A673 (cell line): ENCODE measurements around the gene TP53BP2. TPM values are rescaled to one million over a fixed set of nuclear protein-coding genes. Genes with fewer than 3 reads are reported as not detected.

Experiments used
- BruUV-seq: library from RNA; stranded (reverse); fragments of 400-500 nt; replicated peaks from 2 replicates; lab custom pipeline; 2021; lab: Mats Ljungman, UMichigan
- CTCF ChIA-PET: fragments of 300-600 bp; sonication (Branson Sonifier 250); formaldehyde crosslinking; loops from one replicate; lab custom pipeline; 2022; ENCODE audit warnings: antibody characterized with exemption; lab: Charles Lee
- POLR2A ChIA-PET: fragments of 300-600 bp; sonication (Branson Sonifier 250); formaldehyde crosslinking; loops from one replicate; lab custom pipeline; 2022; ENCODE audit warnings: antibody characterized with exemption; ENCODE audit not compliant: low non-redundant PET; lab: Charles Lee
- DNase-seq: peaks from one replicate; pipeline ENCODE4 v3.0.0-alpha.2; 2015; ENCODE audit warnings: low spot score
- H3K27ac ChIP-seq: fragments of 200-600 bp; sonication (generic); 2 replicates; pipeline ENCODE4 v1.5.1; 2016; ENCODE audit warnings: mixed run types, low read depth, mild to moderate bottlenecking, mixed read lengths, antibody characterized with exemption, low read length; ENCODE audit not compliant: poor library complexity, severe bottlenecking
- H3K27me3 ChIP-seq: fragments of 200-600 bp; sonication (generic); replicated peaks from 2 replicates; pipeline ENCODE4 v1.6.1; 2017; ENCODE audit warnings: mixed run types, low read depth, mild to moderate bottlenecking, mixed read lengths, antibody characterized with exemption, low read length; ENCODE audit not compliant: insufficient read depth, poor library complexity
- H3K36me3 ChIP-seq: fragments of 200-600 bp; sonication (generic); 2 replicates; pipeline ENCODE4 v1.6.1; 2016; ENCODE audit warnings: mixed run types, mild to moderate bottlenecking, mixed read lengths, antibody characterized with exemption, low read length; ENCODE audit not compliant: insufficient read depth, poor library complexity, severe bottlenecking
- H3K4me1 ChIP-seq: fragments of 200-600 bp; sonication (generic); 2 replicates; pipeline ENCODE4 v1.6.1; 2017; ENCODE audit warnings: mixed run types, mild to moderate bottlenecking, mixed read lengths, antibody characterized with exemption, low read length; ENCODE audit not compliant: insufficient read depth, poor library complexity, severe bottlenecking
- H3K4me3 ChIP-seq: fragments of 200-600 bp; sonication (generic); 2 replicates; pipeline ENCODE4 v1.5.1; 2016; ENCODE audit warnings: low read depth, mixed run types, mild to moderate bottlenecking, mixed read lengths, low read length; ENCODE audit not compliant: poor library complexity, severe bottlenecking
- H3K9me3 ChIP-seq: fragments of 200-600 bp; sonication (generic); 2 replicates; pipeline ENCODE4 v1.6.1; 2016; ENCODE audit warnings: mixed run types, low read depth, mild to moderate bottlenecking, mixed read lengths, antibody characterized with exemption, low read length; ENCODE audit not compliant: poor library complexity, severe bottlenecking
- CTCF ChIP-seq: fragments of 300-800, 200-600 bp; sonication (generic); conservative IDR thresholded peaks from 2 replicates; pipeline ENCODE4 v1.5.1; 2017; ENCODE audit warnings: low read depth, mild to moderate bottlenecking, antibody characterized with exemption, low read length, moderate library complexity, mixed read lengths
- EZH2 ChIP-seq: fragments of 200-600 bp; sonication (generic); IDR thresholded peaks from 2 replicates; pipeline ENCODE4 v1.6.1; 2017; ENCODE audit warnings: borderline replicate concordance, low read depth, mild to moderate bottlenecking, mixed read lengths, antibody characterized with exemption, low read length; ENCODE audit not compliant: poor library complexity, severe bottlenecking
- intact Hi-C: fragments of 100-400 bp; cut with micrococcal nuclease; formaldehyde crosslinking; loops from one replicate; pipeline ENCODE4 v1.10.0; 2022; ENCODE audit not compliant: unreplicated experiment
- total RNA-seq: library from RNA; stranded (reverse); gene quantifications from 2 replicates; pipeline ENCODE4 v1.2.3, GENCODE V29; 2021

Gene TP53BP2
- total RNA-seq, 1 experiment from 2014 or later, result 93.3 TPM

- ChIA-PET CTCF (no interaction called here), POLR2A (interaction anchor here (0.6 kb wide), 1 partner anchor 27 kb away, joined by 24 read pairs; no protein-coding TSS in a partner anchor)
- intact Hi-C loops, result no loop called here
Observed at GRCh38 chr1:223733898-223734852, 111.6 kb downstream of the TP53BP2 start.

GRCh38 chr1:223732993-223733798 lies 112.6 kb downstream of the TP53BP2 start:
- DNase-seq, result no peak

More at GRCh38 chr1:223733898-223734852, 111.6 kb downstream of the TP53BP2 start:
- TF ChIP-seq CTCF, result no peak
- TF ChIP-seq EZH2, result no peak
- Histone ChIP-seq H3K4me1 (peaks cover 38% of the 10 kb centered on the region), H3K36me3 (no peaks in the 10 kb centered on the region), H3K4me3 (no peak overlapping the region), H3K27me3 (no peaks in the 10 kb centered on the region), H3K27ac (peak overlapping the region; percentile 18), H3K9me3 (no peaks in the 10 kb centered on the region)
- no TSS peak for BruUV-seq
- no peak for DNase-seq

More at GRCh38 chr1:223732993-223733798, 112.6 kb downstream of the TP53BP2 start:
- POLR2A ChIA-PET, result no interaction called here
- no peaks in the 10 kb centered on the region for H3K9me3 ChIP-seq
- H3K27me3 ChIP-seq, result no peaks in the 10 kb centered on the region
- peaks cover 4% of the 10 kb centered on the region for H3K36me3 ChIP-seq
- H3K4me1 ChIP-seq, result peaks cover 33% of the 10 kb centered on the region
- no peak for TF ChIP-seq CTCF
- TF ChIP-seq EZH2, result no peak
- peak overlapping the region; percentile 18 for H3K27ac ChIP-seq
- no TSS peak for BruUV-seq
- intact Hi-C loops, result no loop called here
- H3K4me3 ChIP-seq, result no peak overlapping the region
- CTCF ChIA-PET, result no interaction called here
